Panc1 (cell line): ENCODE data around the gene LARP1.

Experiments
- CTCF ChIP-seq: fragments of 450-650 bp; IDR thresholded peaks from 2 replicates; pipeline ENCODE4 v1.5.1; 2017; ENCODE audit warnings: mild to moderate bottlenecking
- POLR2AphosphoS5 ChIP-seq: IDR thresholded peaks from 2 replicates; pipeline ENCODE4 v1.6.1; 2012; ENCODE audit warnings: mild to moderate bottlenecking, low read depth, low read length, moderate library complexity
- REST ChIP-seq, 2 experiments: IDR thresholded peaks; 2 replicates each; pipeline ENCODE4 v1.6.1; 2011 to 2012; ENCODE audit warnings: low read depth in 2 of 2, control low read depth in 1 of 2, low read length in 1 of 2, mild to moderate bottlenecking in 1 of 2, moderate library complexity in 1 of 2; ENCODE audit not compliant: insufficient read depth in 1 of 2
- SIN3A ChIP-seq: IDR thresholded peaks from 2 replicates; pipeline ENCODE4 v1.6.1; 2012; ENCODE audit warnings: low read depth, mild to moderate bottlenecking, low read length, moderate library complexity, borderline replicate concordance; ENCODE audit not compliant: insufficient read depth

- TF ChIP-seq CTCF (no peak), SIN3A (no peak), POLR2AphosphoS5 (no peak), REST (IDR thresholded peaks at IDR 0.05; ENCODE audit: insufficient read depth in 1 of 2, low read depth in 2 of 2, low read length in 1 of 2) (no peak)
Observed at GRCh38 chr5:154706416-154706815, 48.8 kb upstream of the LARP1 start.
